ENCODE measurements around the gene COL4A1. TPM values are rescaled to one million over a fixed set of nuclear protein-coding genes. Genes with fewer than 3 reads are reported as not detected.

Gene COL4A1
- total and polyA plus RNA-seq, 2 experiments from 2014 or later = 184 to 519 TPM

DNA sequence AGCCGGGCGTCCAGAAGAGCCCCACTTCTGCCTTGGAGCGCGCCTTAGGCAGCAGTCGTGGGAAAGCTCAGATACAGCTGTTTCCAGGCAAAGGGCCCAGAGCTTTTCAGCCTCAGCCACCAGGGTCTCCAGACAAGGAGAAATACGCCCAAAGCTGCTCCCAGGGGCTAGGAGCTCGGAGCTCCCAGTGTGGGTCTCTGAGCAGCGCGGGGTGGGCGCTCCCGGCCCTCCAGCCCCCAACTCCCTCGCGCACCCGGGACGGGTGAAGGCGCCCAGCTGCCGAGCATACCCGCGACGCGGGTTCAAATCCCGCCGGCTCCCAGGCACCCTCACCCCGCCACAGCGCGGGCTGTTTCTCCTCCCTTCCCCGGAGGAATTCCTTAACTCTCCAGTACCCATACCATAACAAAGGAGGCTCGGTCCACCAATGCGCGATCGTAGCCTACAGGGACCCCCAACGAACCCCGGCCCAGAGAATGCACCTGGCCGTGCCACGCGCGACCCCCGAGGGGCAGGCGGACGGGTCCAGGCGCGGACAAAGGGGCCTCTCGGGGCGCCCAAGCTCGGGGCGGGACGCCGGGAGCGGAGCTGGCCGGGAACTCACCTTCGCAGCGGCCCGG lies 507 bp downstream of the COL4A1 start:
- Histone ChIP-seq H4K20me1 (ENCODE audit: insufficient read depth) (no peaks in the 10 kb centered on the region), H3K4me1 (ENCODE audit: insufficient read depth) (peaks cover 39% of the 10 kb centered on the region), H3F3A (ENCODE audit: insufficient read depth) (peaks cover 38% of the 10 kb centered on the region), H3K79me2 (ENCODE audit: insufficient read depth) (peaks cover 60% of the 10 kb centered on the region), H3K4me3 (peak overlapping the region; percentile 89), H3K27me3 (replicated peaks; ENCODE audit: insufficient read depth) (no peaks in the 10 kb centered on the region), H3K9me3 (ENCODE audit: low read depth) (no peaks in the 10 kb centered on the region), H2AFZ (peak overlapping the region; percentile 79), H3K27ac (0 out of 2 replicates have a peak overlapping the region, but pooled peaks have one; percentile 2), H3K9ac (peak overlapping the region; percentile 85), H3K4me2 (ENCODE audit: unreplicated experiment) (peak overlapping the region; percentile 99), H3K9me2 (ENCODE audit: insufficient read depth) (no peaks in the 10 kb centered on the region), H3K36me3 (ENCODE audit: low read depth) (peaks cover 4% of the 10 kb centered on the region; the same call in 1 of the 2 replicates)
- peak; percentile 57 for DNase-seq
- in situ Hi-C loops (cut with MboI) = no loop called here
- TF ChIP-seq EZH2phosphoT487 (IDR thresholded peaks at IDR 0.05; ENCODE audit: insufficient read depth, low read depth) (no peak), EZH2 (IDR thresholded peaks at IDR 0.05; ENCODE audit: insufficient read depth, poor library complexity, severe bottlenecking) (no peak)
- 7 to 8% methylated on average over 44 to 50 of the region's 53 CpGs for WGBS, 2 experiments (ENCODE audit: low coverage in 1 of 2, low lambda C conversion rate in 2 of 2, missing lambda C conversion rate in 2 of 2)

DNA sequence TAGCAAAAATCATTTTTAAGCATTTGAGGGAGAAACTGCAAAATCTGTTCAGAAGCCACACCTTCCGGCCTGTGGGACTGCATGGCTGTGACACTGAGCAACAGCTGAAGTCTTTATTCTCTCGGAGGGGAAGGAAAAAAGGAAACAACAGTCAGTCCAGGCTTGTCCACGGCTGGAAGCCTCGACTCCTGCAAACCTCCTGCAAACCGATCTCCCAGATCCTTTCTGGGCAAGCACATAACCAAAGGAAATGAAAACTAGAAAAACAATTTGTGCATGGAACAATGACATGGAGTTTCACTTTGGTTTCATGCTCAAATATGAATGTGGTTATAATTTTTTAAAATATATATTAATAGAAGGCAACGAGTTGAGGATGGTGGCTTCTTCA lies 1.0 kb downstream of the COL4A1 start:
- 33 to 35% methylated on average over 6 of the region's 6 CpGs for WGBS, 2 experiments (ENCODE audit: low coverage in 1 of 2, low lambda C conversion rate in 2 of 2, missing lambda C conversion rate in 2 of 2)
- Histone ChIP-seq H3K79me2 (ENCODE audit: insufficient read depth) (peaks cover 60% of the 10 kb centered on the region), H3K4me3 (peak overlapping the region; percentile 89), H2AFZ (no peak overlapping the region), H3K27ac (0 out of 2 replicates have a peak overlapping the region, but pooled peaks have one; percentile 2), H3K9me2 (ENCODE audit: insufficient read depth) (no peaks in the 10 kb centered on the region), H3K4me2 (ENCODE audit: unreplicated experiment) (peak overlapping the region; percentile 99), H3F3A (ENCODE audit: insufficient read depth) (peaks cover 43% of the 10 kb centered on the region), H4K20me1 (ENCODE audit: insufficient read depth) (no peaks in the 10 kb centered on the region), H3K9me3 (ENCODE audit: low read depth) (no peaks in the 10 kb centered on the region), H3K36me3 (ENCODE audit: low read depth) (peaks cover 4% of the 10 kb centered on the region; the same call in 1 of the 2 replicates), H3K4me1 (ENCODE audit: insufficient read depth) (peaks cover 44% of the 10 kb centered on the region), H3K9ac (peak overlapping the region; percentile 85), H3K27me3 (replicated peaks; ENCODE audit: insufficient read depth) (no peaks in the 10 kb centered on the region)
- TF ChIP-seq EZH2 (IDR thresholded peaks at IDR 0.05; ENCODE audit: insufficient read depth, poor library complexity, severe bottlenecking) (no peak), EZH2phosphoT487 (IDR thresholded peaks at IDR 0.05; ENCODE audit: insufficient read depth, low read depth) (no peak)
- peak; percentile 42 for DNase-seq
- in situ Hi-C loops (cut with MboI) = no loop called here

DNA sequence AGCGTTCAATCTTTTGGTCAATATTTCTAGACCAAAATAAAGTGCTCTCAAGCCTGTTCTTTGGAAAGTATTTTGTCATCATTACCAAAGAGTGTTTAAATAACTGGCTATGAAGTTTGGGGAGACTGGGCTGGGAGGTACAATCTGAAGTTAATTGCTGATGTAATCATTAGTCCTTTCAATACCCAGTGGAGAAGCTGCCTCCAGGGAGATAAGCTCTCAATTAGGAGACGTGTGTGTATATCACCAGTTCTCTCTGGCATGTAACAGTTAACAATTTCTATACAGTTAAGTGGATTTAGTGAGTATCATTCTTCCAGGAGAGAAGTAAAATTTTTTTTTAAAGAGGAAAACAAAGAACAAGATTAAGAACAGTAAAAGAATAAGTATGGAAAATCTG lies 1.4 kb downstream of the COL4A1 start:
- Histone ChIP-seq H3K4me2 (ENCODE audit: unreplicated experiment) (peak overlapping the region; percentile 99), H3F3A (ENCODE audit: insufficient read depth) (peaks cover 47% of the 10 kb centered on the region), H4K20me1 (ENCODE audit: insufficient read depth) (no peaks in the 10 kb centered on the region), H3K4me1 (ENCODE audit: insufficient read depth) (peaks cover 48% of the 10 kb centered on the region), H3K27ac (no peak overlapping the region), H3K79me2 (ENCODE audit: insufficient read depth) (peaks cover 60% of the 10 kb centered on the region), H3K9ac (peak overlapping the region; percentile 85), H3K4me3 (peak overlapping the region; percentile 89), H3K9me3 (ENCODE audit: low read depth) (no peaks in the 10 kb centered on the region), H2AFZ (no peak overlapping the region), H3K36me3 (ENCODE audit: low read depth) (peaks cover 4% of the 10 kb centered on the region; the same call in 1 of the 2 replicates), H3K9me2 (ENCODE audit: insufficient read depth) (no peaks in the 10 kb centered on the region), H3K27me3 (replicated peaks; ENCODE audit: insufficient read depth) (no peaks in the 10 kb centered on the region)
- TF ChIP-seq EZH2phosphoT487 (IDR thresholded peaks at IDR 0.05; ENCODE audit: insufficient read depth, low read depth) = no peak
- no peak for TF ChIP-seq EZH2 (IDR thresholded peaks at IDR 0.05; ENCODE audit: insufficient read depth, poor library complexity, severe bottlenecking)
- no peak for DNase-seq
- in situ Hi-C loops (cut with MboI) = no loop called here
- 74 to 80% methylated on average over 2 of the region's 2 CpGs for WGBS, 2 experiments (ENCODE audit: low coverage in 1 of 2, low lambda C conversion rate in 2 of 2, missing lambda C conversion rate in 2 of 2)

DNA sequence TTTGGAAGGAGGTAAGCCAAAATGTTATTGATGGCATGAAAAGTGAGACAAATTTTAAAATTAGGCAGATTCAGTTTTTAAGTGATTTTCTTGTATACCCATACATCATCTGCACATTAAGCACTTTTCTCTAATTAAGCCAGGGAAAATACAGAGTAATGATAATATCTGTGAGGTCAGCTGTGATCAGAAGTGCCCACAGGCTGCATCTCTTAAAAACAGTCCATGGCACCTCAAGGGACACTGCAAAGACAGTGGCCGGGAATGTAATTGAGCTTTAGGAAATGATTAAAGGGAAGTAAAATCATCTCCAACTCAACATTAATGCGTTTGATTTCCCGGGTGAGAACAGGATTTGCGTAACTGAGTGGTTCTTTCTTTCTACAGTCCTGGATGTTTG lies 2.0 kb downstream of the COL4A1 start:
- H3F3A ChIP-seq (ENCODE audit: insufficient read depth) = peaks cover 52% of the 10 kb centered on the region
- in situ Hi-C loops (cut with MboI) = no loop called here
- no peak overlapping the region for H2AFZ ChIP-seq
- peak overlapping the region; percentile 99 for H3K4me2 ChIP-seq (ENCODE audit: unreplicated experiment)
- no peaks in the 10 kb centered on the region for H3K27me3 ChIP-seq (replicated peaks; ENCODE audit: insufficient read depth)
- no peak overlapping the region for H3K9ac ChIP-seq
- peaks cover 54% of the 10 kb centered on the region for H3K4me1 ChIP-seq (ENCODE audit: insufficient read depth)
- H3K4me3 ChIP-seq = no peak overlapping the region; the same call in 1 of the 2 replicates
- H3K9me3 ChIP-seq (ENCODE audit: low read depth) = no peaks in the 10 kb centered on the region
- H4K20me1 ChIP-seq (ENCODE audit: insufficient read depth) = no peaks in the 10 kb centered on the region
- DNase-seq = no peak
- H3K27ac ChIP-seq = no peak overlapping the region
- 88% methylated on average over 4 of the region's 4 CpGs for WGBS, 2 experiments (ENCODE audit: low coverage in 1 of 2, low lambda C conversion rate in 2 of 2, missing lambda C conversion rate in 2 of 2)
- H3K36me3 ChIP-seq (ENCODE audit: low read depth) = peaks cover 1% of the 10 kb centered on the region; the same call in 1 of the 2 replicates
- TF ChIP-seq EZH2 (IDR thresholded peaks at IDR 0.05; ENCODE audit: insufficient read depth, poor library complexity, severe bottlenecking) (no peak), EZH2phosphoT487 (IDR thresholded peaks at IDR 0.05; ENCODE audit: insufficient read depth, low read depth) (no peak)
- peaks cover 60% of the 10 kb centered on the region for H3K79me2 ChIP-seq (ENCODE audit: insufficient read depth)
- H3K9me2 ChIP-seq (ENCODE audit: insufficient read depth) = no peaks in the 10 kb centered on the region

Data from GM23248 (cell line).